Heart right ventricle (tissue), 16 donors: ENCODE measurements around the gene THSD4. TPM values are rescaled to one million over a fixed set of nuclear protein-coding genes. Genes with fewer than 3 reads are reported as not detected.

Experiments used
- ATAC-seq, 8 donors: fragments of 200-7000 bp; cut with Tn5 transposase; one replicate each; pipeline ENCODE4 v1.9.1; 2020; ENCODE audit warnings: mild to moderate bottlenecking in 8 of 8, moderate library complexity in 8 of 8, moderate number of reproducible peaks in 1 of 8
- DNase-seq, 2 donors: peaks; one replicate each; pipeline ENCODE4 v3.0.0-alpha.2; 2020
- H3K27ac ChIP-seq, 10 donors: fragments of 200-600 bp; sonication (generic) in 2 of 10; one replicate each; pipeline versions ENCODE4 v1.5.0 to v1.8.0; 2020 to 2022; ENCODE audit warnings: mild to moderate bottlenecking in 3 of 10
- H3K27me3 ChIP-seq, 7 donors: fragments of 200-600 bp; one replicate each; pipeline ENCODE4 v1.8.0; 2021 to 2022; ENCODE audit warnings: mild to moderate bottlenecking in 2 of 7
- H3K36me3 ChIP-seq, 9 donors: fragments of 200-600 bp; sonication (generic) in 1 of 9; one replicate each; pipeline versions ENCODE4 v1.5.0 to v1.8.0; 2020 to 2022; ENCODE audit warnings: mild to moderate bottlenecking in 2 of 9
- H3K4me1 ChIP-seq, 9 donors: fragments of 200-600 bp; sonication (generic) in 1 of 9; one replicate each; pipeline versions ENCODE4 v1.5.0 to v1.8.0; 2020 to 2022; ENCODE audit warnings: mild to moderate bottlenecking in 4 of 9
- H3K4me3 ChIP-seq, 10 donors: fragments of 200-600 bp; sonication (generic) in 2 of 10; one replicate each; pipeline versions ENCODE4 v1.5.0 to v1.8.0; 2020 to 2022; ENCODE audit warnings: mild to moderate bottlenecking in 7 of 10, moderate library complexity in 2 of 10
- H3K9me3 ChIP-seq, 11 donors: fragments of 200-600 bp in 10 of 11; sonication (generic) in 2 of 11; one replicate each; pipeline versions ENCODE4 v1.5.0 to v1.8.0; 2013 to 2022; ENCODE audit warnings: mild to moderate bottlenecking in 2 of 11, control low read depth in 1 of 11, moderate library complexity in 1 of 11
- CTCF ChIP-seq, 9 donors: fragments of 200-600 bp; sonication (generic) in 2 of 9; IDR thresholded peaks; one replicate each; pipeline versions ENCODE4 v1.5.0 to v1.8.0; 2021 to 2022; ENCODE audit warnings: antibody characterized with exemption in 9 of 9, mild to moderate bottlenecking in 5 of 9, moderate library complexity in 1 of 9
- WGBS, 2 donors: extraction: QIAGEN DNeasy Blood & Tissue Kit; methylation state at CpG; one replicate each; pipeline ENCODE4 v1.1.7; 2013; ENCODE audit warnings: inconsistent platforms in 1 of 2; 5-methylcytosine and 5-hydroxymethylcytosine counted together
- intact Hi-C, 10 donors: fragments of 100-400 bp; cut with DNase I; formaldehyde crosslinking; loops; one replicate each; pipeline versions ENCODE4 v1.11.1 to v1.14.2; 2022
- polyA plus RNA-seq, 2 donors: library from polyadenylated mRNA; stranded (reverse); fragments of 200-250 nt; gene quantifications; one replicate each; pipeline ENCODE4 v1.2.3, GENCODE V29; 2013
- total RNA-seq, 10 donors: library from RNA; stranded (reverse); fragmentation: NEBNext Ultra II Directional in 3 of 10; extraction: Animal tissue kit (Norgen Biotek cat#: 25700) in 3 of 10; gene quantifications; one replicate each; pipeline versions ENCODE4 v1.2.1 to v1.2.4, GENCODE V29; 2021 to 2023
- donor health status: Arrhythmogenic right ventricular cardiomyopathy.
- donor health status: ischemic (EF 13 %, LVEDD 7.1; RV severe dilation, severe dysfunction).
- donor health status: healthy with polysubstance abuse.
- donor health status: DM: no; HTN: yes; CAD: no.
- donor health status: DM: no; HTN: no; CAD: no.
- donor health status: ischemic (EF 25% LVEDD 6.9; RV normal size, moderate dysfunction).
- donor health status: ischemic (EF 25% LVEDD 5.7; RV mildly dilated, moderate dysfunction).
- donor health status: healthy.
- donor health status: DM: yes; HTN: yes; CAD: no.
- donor health status: Ischemic cardiomyopathy.
- donor health status: ischemic (EF 35%, LVEDD 5.7; RV mildly dilated, moderate dysfunction).
- donor health status: nonischemic (EF 11% LVEDD 7.7; RV severe dilation, severe dysfunction).
- donor health status: DM: yes; HTN: yes; CAD: no.
- donor health status: PGD.
- donor health status: ischemic (EF 29% LVEDD 5.4; RV normal size, mild dysfunction).
- donor health status: nonischemic (EF 23%, LVEDD 6.1; RV moderate dilation, normal function).

Gene THSD4
- total and polyA plus RNA-seq, 12 donors: 20.8 to 212 (median 139) TPM

GRCh38 chr15:71352765-71353164 is 237.5 kb downstream of the THSD4 start:
- no peak for TF ChIP-seq CTCF (IDR thresholded peaks at IDR 0.05)
- intact Hi-C loops: no loop called here
- Histone ChIP-seq H3K4me3 (no peak overlapping the region), H3K36me3 (no peaks in the 10 kb centered on the region), H3K4me1 (peaks cover 10 to 71% (median 34%) of the 10 kb centered on the region in 9 donors), H3K9me3 (no peaks in the 10 kb centered on the region), H3K27ac (peak overlapping the region in 4 of 10 donors; percentile 46 to 75 (median 57)), H3K27me3 (no peaks in the 10 kb centered on the region)
- WGBS, 2 donors: 68 to 83% methylated on average over 6 of the region's 6 CpGs
- ATAC-seq (no peak), DNase-seq (no peak)

GRCh38 chr15:71353171-71353570 is 237.9 kb downstream of the THSD4 start:
- no peaks in the 10 kb centered on the region for H3K27me3 ChIP-seq
- WGBS, 2 donors: 94% methylated on average over 2 of the region's 2 CpGs
- ATAC-seq: no peak
- intact Hi-C loops: no loop called here
- peak overlapping the region in 3 of 10 donors; percentile 46 to 75 (median 65) for H3K27ac ChIP-seq
- H3K4me1 ChIP-seq: peaks cover 10 to 75% (median 35%) of the 10 kb centered on the region in 9 donors
- H3K36me3 ChIP-seq: no peaks in the 10 kb centered on the region
- TF ChIP-seq CTCF (IDR thresholded peaks at IDR 0.05): no peak
- H3K9me3 ChIP-seq: no peaks in the 10 kb centered on the region
- no peak overlapping the region for H3K4me3 ChIP-seq
- no peak for DNase-seq

GRCh38 chr15:71355268-71355667 is 240.0 kb downstream of the THSD4 start:
- ATAC-seq (no peak), DNase-seq (no peak)
- no peaks in the 10 kb centered on the region for H3K27me3 ChIP-seq
- H3K4me1 ChIP-seq: peaks cover 10 to 62% (median 24%) of the 10 kb centered on the region in 9 donors
- intact Hi-C loops: loop anchor here in 1 of 10 donors (5.0 kb wide), 1 partner anchor 238 kb away; the partner anchor contains the start of gene THSD4
- no peak overlapping the region for H3K27ac ChIP-seq
- H3K9me3 ChIP-seq: no peaks in the 10 kb centered on the region
- TF ChIP-seq CTCF (IDR thresholded peaks at IDR 0.05): no peak
- 90 to 96% methylated on average over 3 of the region's 3 CpGs for WGBS, 2 donors
- H3K36me3 ChIP-seq: no peaks in the 10 kb centered on the region
- H3K4me3 ChIP-seq: no peak overlapping the region

GRCh38 chr15:71357321-71357732 is 242.1 kb downstream of the THSD4 start:
- no peak for TF ChIP-seq CTCF (IDR thresholded peaks at IDR 0.05)
- Histone ChIP-seq H3K36me3 (no peaks in the 10 kb centered on the region), H3K4me1 (peaks cover 10 to 43% (median 23%) of the 10 kb centered on the region in 9 donors), H3K4me3 (no peak overlapping the region), H3K27me3 (no peaks in the 10 kb centered on the region), H3K9me3 (no peaks in the 10 kb centered on the region), H3K27ac (peak overlapping the region in 8 of 10 donors; percentile 2 to 71 (median 44))
- DNase-seq: peak; percentile 60 to 61
- intact Hi-C loops: loop anchor here in 1 of 10 donors (5.0 kb wide), 1 partner anchor 240 kb away; the partner anchor contains the start of gene THSD4
- peak; percentile 68 to 88 (median 81) for ATAC-seq
- WGBS, 2 donors: 8 to 11% methylated on average over 9 of the region's 9 CpGs
